GM19395 (cell line): Measurements from ENCODE around the gene MARVELD1.

Experiments
- ATAC-seq: cut with Tn5 transposase; IDR thresholded peaks from one replicate; pipeline ENCODE4 v1.9.1; 2021; ENCODE audit warnings: mild to moderate bottlenecking, moderate library complexity; ENCODE audit not compliant: unreplicated experiment

Gene MARVELD1

GRCh38 chr10:97752956-97753355 is 39.4 kb downstream of the MARVELD1 start:
- no peak for ATAC-seq

- ATAC-seq: no peak
These were observed 41.2 kb downstream of the MARVELD1 start for GRCh38 chr10:97754726-97755125.

DNA sequence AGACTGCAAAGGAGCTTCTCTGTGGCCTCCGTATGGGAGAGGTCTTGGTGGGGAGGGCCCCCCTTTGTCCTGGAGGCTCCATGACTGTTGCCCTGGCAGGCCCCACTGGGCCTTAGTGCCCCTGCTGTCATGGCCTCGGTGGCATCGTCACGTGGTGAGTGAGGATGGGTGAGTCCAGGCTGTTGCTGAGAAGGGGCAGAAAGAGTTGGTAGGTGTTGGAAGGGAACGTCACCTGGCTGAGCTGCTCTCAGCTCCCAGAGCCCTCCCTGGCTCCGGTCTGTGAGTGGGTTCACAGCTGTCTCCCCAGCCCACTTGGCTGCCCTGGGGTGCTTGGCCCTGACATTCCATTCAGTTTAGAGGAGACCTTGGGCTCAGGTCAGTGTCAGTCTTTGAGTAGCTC is 42.2 kb downstream of the MARVELD1 start:
- ATAC-seq: no peak

DNA sequence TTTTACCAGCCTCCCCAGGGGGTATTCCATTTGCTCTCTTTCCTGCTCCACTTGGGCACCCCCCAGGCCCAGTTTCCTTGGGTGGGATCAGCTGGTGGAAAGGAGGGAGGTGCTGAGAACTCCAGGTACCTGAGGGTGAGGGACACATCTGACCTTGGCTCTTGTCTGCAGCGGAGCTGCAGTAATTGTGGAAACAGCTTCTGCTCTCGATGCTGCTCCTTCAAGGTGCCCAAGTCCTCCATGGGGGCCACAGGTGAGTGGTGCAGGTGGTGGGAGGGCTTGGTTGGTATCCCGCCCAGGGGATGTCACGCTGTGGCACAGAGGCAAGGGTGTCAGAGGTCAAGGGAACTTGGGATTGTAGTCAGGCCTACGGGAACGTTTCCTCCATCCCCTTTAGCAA is 43.9 kb downstream of the MARVELD1 start:
- no peak for ATAC-seq

DNA sequence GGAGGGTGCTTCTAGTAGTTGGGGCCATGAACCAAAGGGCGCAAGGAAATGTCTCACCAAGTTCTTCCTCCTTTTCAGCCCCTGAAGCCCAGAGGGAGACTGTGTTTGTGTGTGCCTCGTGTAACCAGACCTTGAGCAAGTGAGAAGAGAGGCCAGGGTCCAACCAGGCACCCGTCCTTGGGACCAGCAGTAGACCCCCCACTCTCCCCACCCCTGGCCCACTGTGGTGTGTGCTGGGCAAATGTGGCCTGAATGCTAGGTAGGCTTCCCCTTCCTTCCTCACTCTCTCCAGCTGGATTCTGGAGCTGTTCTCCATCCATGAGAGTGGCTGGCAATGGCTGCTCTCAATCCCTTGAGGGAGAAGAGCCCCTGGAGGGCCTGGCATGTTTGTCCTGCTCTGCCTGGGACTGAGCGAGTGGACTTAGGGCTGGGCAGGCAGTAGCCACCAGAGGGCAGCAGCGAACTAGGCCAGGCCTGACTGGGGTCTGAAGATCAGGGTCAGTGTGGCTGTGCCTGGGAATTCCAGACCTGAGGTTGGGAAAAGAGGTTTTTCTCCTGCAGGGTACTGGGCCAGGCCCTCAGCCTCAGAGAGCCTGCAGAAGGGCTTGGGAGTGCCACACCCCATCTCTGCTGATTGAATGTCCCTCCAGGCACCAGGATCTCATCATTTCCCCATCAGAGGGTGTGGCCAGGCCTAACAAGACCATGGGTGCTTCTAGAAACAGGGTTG is 45.8 kb downstream of the MARVELD1 start:
- no peak for ATAC-seq

DNA sequence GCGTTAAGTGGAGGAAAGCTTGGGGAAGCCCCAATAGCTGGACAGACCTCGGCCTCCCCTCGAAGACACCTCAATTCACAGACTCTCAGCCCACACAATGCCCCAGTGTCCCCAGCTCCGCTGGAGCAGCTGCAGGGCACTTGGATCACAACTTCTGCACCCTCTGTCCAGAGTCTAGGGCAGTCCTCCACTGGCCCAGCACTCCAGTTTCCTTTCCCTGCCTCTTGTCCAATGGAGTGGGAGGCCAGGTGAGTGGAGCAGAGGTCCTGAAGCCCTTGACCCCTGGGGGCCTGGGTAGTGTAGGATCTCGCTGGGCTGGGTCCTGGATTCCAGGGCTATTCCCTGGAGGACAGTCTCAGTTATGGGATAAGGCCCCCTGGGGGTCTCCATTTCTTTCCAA is 46.4 kb downstream of the MARVELD1 start:
- no peak for ATAC-seq

- no peak for ATAC-seq
These were observed 47.1 kb downstream of the MARVELD1 start for GRCh38 chr10:97760461-97761257.

GRCh38 chr10:97761331-97761865 is 47.9 kb downstream of the MARVELD1 start:
- ATAC-seq: no peak

DNA sequence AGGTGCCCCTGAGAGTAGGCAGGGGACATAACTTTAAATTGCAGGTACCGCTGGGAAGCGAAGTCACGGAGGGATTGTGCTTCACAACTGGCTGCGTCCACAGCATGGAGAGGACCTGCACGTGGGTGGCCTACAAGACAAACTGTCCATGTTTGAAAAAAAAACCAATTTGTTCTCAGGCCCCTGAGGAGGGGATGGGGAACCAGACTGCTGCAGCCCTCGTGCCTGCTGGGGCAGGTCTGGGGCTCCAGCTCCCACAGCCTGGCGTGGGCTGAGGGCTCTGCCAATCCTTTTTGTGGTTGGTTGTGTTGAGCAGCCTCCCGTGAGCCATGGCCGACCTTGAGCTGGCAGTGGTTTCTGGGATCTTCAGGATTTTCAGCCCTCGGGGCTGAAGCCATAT is 48.5 kb downstream of the MARVELD1 start:
- ATAC-seq: no peak

DNA sequence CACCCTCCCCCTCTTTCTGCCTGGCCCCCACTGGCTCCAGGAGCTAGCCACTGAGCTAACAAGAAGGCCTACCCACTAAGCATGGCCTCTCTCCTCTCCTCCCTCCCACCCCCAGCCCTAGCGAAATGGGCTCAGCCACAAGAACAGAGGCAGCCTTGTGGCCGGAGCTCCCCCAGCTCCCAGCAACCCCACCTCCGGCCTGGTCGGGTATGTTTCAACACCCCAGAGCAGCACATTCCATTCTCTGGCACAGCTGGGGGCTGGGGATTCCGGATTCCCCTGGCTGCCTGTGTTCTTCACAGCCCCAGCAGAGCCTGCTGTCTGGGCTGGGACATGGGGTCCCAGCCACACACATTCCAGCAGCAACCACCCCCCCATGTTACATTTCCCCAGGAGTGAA is 49.3 kb downstream of the MARVELD1 start:
- ATAC-seq: no peak

DNA sequence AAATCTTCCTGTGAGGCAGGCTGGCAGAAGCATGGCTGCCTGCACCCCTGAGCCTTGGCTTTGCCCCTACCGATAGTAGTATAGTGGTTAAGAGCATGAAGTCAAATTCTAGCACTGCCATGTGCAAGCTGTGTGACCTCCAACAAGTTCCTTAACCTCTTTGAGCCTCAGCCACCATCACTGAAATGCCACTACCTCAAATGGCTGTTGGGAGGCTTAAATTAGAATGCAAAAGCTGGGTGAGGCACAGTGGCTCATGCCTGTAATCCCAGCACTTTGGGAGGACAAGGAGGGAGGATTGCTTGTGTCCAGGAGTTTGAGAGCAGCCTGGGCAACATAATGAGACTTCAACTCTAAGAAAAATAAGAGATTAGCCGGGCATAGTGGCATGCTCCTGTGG is 49.9 kb downstream of the MARVELD1 start:
- ATAC-seq: no peak

GRCh38 chr10:97763947-97764346 is 50.4 kb downstream of the MARVELD1 start:
- no peak for ATAC-seq

DNA sequence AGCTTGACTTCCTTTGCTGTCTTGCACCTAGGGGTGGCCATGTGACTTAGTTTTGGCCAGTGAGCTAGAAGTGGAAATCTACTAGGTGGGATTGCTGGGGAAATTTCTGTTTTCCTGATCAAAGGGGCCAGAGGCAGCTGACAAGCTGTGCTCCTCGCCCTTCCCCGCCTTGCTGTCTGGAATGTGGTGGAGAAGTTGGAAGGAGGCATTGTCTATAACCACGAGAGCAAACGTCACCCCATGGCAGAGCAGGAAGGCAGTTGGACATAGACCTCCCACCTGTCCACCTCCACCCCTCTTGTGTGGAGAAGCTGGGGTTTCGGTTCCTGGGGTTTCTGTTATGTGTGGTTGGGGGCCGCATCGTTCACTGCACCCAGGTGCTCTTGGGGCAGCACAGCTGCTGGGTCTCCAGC is 51.0 kb downstream of the MARVELD1 start:
- ATAC-seq: no peak

- ATAC-seq: no peak
These were observed 51.7 kb downstream of the MARVELD1 start for GRCh38 chr10:97765201-97765600.

- no peak for ATAC-seq
These were observed 52.7 kb downstream of the MARVELD1 start for GRCh38 chr10:97766106-97766810.

DNA sequence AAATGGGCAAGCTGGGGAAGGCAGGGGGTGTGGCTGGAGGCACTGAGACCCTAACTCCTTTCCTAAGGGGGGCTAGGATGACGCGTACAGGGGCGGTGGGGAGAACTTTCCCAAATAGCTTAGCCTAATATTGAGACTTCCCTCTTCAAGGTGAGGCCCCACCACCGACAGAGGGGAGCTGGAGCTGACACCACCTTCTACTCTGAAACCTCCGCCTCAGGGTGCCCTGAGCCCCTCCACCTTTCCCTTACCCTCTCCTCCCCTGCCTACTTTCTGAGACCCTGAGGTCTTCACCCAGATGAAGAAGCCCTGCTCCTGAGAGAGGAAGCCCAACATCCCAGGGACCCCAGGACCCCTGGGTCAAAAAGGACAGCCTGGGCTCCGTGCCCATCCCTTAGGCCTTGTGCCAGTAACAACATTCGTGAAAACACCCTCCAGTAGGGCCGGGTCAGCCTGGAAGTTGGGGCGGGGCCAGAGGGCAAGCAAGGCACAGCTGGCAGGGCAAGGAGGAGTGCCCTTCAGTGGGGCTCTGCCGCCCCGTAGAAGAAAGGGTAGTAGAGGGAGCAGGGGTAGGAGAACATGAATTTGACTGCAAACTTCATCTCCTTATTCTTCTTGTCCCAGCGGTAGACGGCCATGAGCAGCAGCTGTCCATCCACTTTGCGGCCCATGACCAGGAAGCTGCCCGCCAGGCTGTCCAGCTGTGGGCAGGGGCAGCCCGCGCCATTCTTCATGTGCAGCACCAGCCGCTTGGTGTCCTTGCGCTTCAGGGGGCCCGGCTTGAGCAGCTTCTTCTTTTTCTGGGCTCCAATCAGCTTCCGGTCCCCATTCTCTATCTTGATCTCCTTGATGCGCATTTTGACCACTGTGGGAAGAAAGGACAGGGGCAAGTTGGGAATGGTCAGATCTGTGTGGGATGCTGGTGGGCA is 53.7 kb downstream of the MARVELD1 start:
- no peak for ATAC-seq
